Thyroid gland (tissue), 4 donors: ENCODE results near the gene BRSK2.

Experiments
- POLR2A ChIP-seq, 2 donors: fragments of 450-650 bp; IDR thresholded peaks; one replicate each; pipeline ENCODE4 v1.6.1; 2017; ENCODE audit warnings: antibody characterized with exemption in 2 of 2, mild to moderate bottlenecking in 2 of 2, moderate library complexity in 1 of 2
- TF ChIP-seq, protein P1 (sequence below), 6 experiments: fragments of 200-600 bp in 3 of 6; fragments of 450-650 bp in 3 of 6; sonication (generic) in 3 of 6; IDR thresholded peaks; one replicate each; pipeline ENCODE4 v1.5.1; 2016 to 2019; ENCODE audit warnings: antibody characterized with exemption in 6 of 6, mild to moderate bottlenecking in 2 of 6, inconsistent platforms in 1 of 6, moderate library complexity in 1 of 6

DNA sequence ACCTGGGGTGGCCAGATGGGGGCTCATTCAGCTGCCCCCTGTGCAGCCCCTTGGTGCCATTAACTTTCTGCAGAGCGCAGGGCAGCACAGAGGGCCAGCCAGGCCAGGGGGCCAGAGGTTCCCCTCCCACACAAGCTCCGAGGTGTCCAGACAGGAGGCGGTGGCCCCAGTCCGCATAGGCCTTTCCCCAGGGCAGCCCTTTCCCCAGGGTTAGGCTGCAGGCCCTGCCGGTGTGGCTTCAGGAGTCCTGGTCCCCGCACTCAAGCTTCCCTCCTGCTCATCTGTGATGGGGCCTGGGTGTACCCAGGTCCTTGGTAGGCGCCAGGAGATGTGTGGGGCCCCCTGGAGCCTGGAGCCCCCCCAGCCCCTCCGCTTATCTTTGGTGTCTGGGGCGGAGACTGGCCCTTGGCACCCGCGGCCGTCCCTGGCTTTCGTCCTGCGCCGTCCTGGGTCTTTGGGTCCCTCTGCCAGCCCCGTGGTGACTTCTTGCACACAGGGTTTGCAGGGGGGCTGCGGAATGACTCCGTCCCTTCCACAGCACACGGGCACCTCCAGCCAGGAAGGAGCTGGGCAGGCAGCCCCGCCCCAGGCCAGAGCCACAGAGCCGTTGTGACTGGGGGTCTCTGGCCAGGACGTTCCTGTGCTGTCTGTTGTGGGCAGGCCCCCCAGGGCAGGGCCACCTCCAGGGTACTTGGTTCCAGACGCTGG is 8.9 kb downstream of the BRSK2 start:
- TF ChIP-seq, protein P1, sequence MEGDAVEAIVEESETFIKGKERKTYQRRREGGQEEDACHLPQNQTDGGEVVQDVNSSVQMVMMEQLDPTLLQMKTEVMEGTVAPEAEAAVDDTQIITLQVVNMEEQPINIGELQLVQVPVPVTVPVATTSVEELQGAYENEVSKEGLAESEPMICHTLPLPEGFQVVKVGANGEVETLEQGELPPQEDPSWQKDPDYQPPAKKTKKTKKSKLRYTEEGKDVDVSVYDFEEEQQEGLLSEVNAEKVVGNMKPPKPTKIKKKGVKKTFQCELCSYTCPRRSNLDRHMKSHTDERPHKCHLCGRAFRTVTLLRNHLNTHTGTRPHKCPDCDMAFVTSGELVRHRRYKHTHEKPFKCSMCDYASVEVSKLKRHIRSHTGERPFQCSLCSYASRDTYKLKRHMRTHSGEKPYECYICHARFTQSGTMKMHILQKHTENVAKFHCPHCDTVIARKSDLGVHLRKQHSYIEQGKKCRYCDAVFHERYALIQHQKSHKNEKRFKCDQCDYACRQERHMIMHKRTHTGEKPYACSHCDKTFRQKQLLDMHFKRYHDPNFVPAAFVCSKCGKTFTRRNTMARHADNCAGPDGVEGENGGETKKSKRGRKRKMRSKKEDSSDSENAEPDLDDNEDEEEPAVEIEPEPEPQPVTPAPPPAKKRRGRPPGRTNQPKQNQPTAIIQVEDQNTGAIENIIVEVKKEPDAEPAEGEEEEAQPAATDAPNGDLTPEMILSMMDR (IDR thresholded peaks at IDR 0.05): no peak
- TF ChIP-seq POLR2A (IDR thresholded peaks at IDR 0.05): no peak
